Spleen (tissue), 11 donors: Measurements from ENCODE around the gene FOSB. TPM values are rescaled to one million over a fixed set of nuclear protein-coding genes. Genes with fewer than 3 reads are reported as not detected.

Source experiments
- DNase-seq: peaks from one replicate; pipeline ENCODE4 v3.0.0-alpha.2; 2020
- H3K27ac ChIP-seq, 8 donors: fragments of 200-600 bp; sonication (generic) in 7 of 8; 1 replicate in 4 of 8; 2 replicates in 4 of 8; pipeline versions ENCODE4 v1.5.0 to v1.8.0; 2016 to 2021; ENCODE audit warnings: inconsistent platforms in 4 of 8, mild to moderate bottlenecking in 4 of 8, moderate library complexity in 1 of 8
- H3K27me3 ChIP-seq, 7 donors: fragments of 200-600 bp; sonication (generic) in 6 of 7; replicated peaks in 1 of 7; 1 replicate in 4 of 7; 2 replicates in 3 of 7; pipeline versions ENCODE4 v1.5.0 to v1.8.0; 2016 to 2021; ENCODE audit warnings: inconsistent platforms in 3 of 7, mild to moderate bottlenecking in 1 of 7
- H3K36me3 ChIP-seq, 6 donors: fragments of 200-600 bp; sonication (generic) in 5 of 6; 1 replicate in 4 of 6; 2 replicates in 2 of 6; pipeline versions ENCODE4 v1.5.0 to v1.8.0; 2016 to 2021; ENCODE audit warnings: inconsistent platforms in 2 of 6
- H3K4me1 ChIP-seq, 6 donors: fragments of 200-600 bp; sonication (generic) in 5 of 6; 1 replicate in 3 of 6; 2 replicates in 3 of 6; pipeline versions ENCODE4 v1.5.0 to v1.8.0; 2016 to 2021; ENCODE audit warnings: inconsistent platforms in 3 of 6
- H3K4me3 ChIP-seq, 8 donors: fragments of 200-600 bp; sonication (generic) in 7 of 8; 1 replicate in 4 of 8; 2 replicates in 4 of 8; pipeline versions ENCODE4 v1.5.0 to v1.8.0; 2016 to 2021; ENCODE audit warnings: inconsistent platforms in 4 of 8, mild to moderate bottlenecking in 4 of 8, moderate library complexity in 2 of 8
- H3K9me3 ChIP-seq, 8 donors: fragments of 200-600 bp; sonication (generic) in 7 of 8; 1 replicate in 4 of 8; 2 replicates in 4 of 8; pipeline versions ENCODE4 v1.5.0 to v1.8.0; 2016 to 2021; ENCODE audit warnings: inconsistent platforms in 4 of 8
- POLR2A ChIP-seq, 3 donors: fragments of 450-650 bp; IDR thresholded peaks; one replicate each; pipeline ENCODE4 v1.5.1; 2017; ENCODE audit warnings: antibody characterized with exemption in 3 of 3, mild to moderate bottlenecking in 1 of 3
- POLR2AphosphoS5 ChIP-seq, 3 donors: sonication (generic); formaldehyde crosslinking; IDR thresholded peaks; one replicate each; pipeline ENCODE4 v1.5.1; 2017; ENCODE audit warnings: antibody characterized with exemption in 3 of 3
- WGBS, 5 donors: extraction: QIAGEN DNeasy Blood & Tissue Kit in 3 of 5; methylation state at CpG; one replicate each; pipeline versions ENCODE4 v1.1.5 to v1.1.7; 2013 to 2018; 5-methylcytosine and 5-hydroxymethylcytosine counted together
- intact Hi-C: fragments of 100-400 bp; cut with DNase I; formaldehyde crosslinking; loops from one replicate; pipeline ENCODE4 v1.15.0; 2023; ENCODE audit warnings: low total_unique reads
- polyA plus RNA-seq, 3 donors: library from polyadenylated mRNA; stranded (reverse); fragments of 200-250 nt; gene quantifications; one replicate each; pipeline ENCODE4 v1.2.1, GENCODE V29; 2013
- total RNA-seq, 7 donors: library from RNA; depleted of rRNA in 3 of 7; stranded (reverse); fragments of >200 nt in 3 of 7; fragmentation: NEBNext Ultra II Directional in 4 of 7; extraction: Animal tissue kit (Norgen Biotek cat#: 25700) in 4 of 7; gene quantifications; one replicate each; pipeline versions ENCODE4 v1.1.0 to v1.2.1, GENCODE V29; 2016 to 2021
- TF ChIP-seq, protein P1 (sequence below), 11 experiments: fragments of 200-600 bp in 7 of 11; fragments of 450-650 bp in 4 of 11; sonication (generic) in 4 of 11; IDR thresholded peaks in 8 of 11; conservative IDR thresholded peaks in 3 of 11; 1 replicate in 7 of 11; 2 replicates in 4 of 11; pipeline versions ENCODE4 v1.4.0 to v1.8.0; 2016 to 2021; ENCODE audit warnings: antibody characterized with exemption in 11 of 11, inconsistent platforms in 4 of 11, mild to moderate bottlenecking in 1 of 11
- donor health status: healthy with polysubstance abuse.
- donor health status: DM: no; HTN: no; CAD: no; lungs with moderate emphysema.
- donor health status: DM: no; HTN: no; CAD: no.
- donor health status: Bipolar disorder and iron deficiency.
- donor health status: healthy.
- donor health status: DM: no; HTN: no; CAD: no.
- donor health status: DM: yes; HTN: yes; CAD: no.

Gene FOSB
- total and polyA plus RNA-seq, 10 donors = 0.42 to 41.7 (median 1.5) TPM

DNA sequence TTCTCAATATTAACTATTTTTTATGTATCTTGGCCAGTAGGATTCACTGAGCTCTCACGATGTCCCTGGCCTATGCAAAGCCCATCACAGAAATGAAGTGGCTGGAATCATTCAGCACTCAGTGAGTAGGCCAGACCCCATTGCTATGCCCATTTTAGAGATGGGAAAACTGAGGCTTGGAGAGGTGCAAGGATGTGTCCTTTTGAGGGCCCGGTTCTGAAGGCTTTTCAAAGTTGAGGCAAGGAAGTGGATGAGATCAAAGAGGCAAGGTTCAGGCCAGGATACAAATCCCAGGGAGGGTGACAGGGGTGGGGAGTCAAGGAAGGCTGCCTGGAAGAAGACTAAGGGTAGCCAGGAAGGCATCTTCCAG, 25.4 kb upstream of the FOSB start:
- Histone ChIP-seq H3K36me3 (no peaks in the 10 kb centered on the region), H3K4me3 (peak overlapping the region in 1 of 8 donors; percentile 61), H3K27ac (peak overlapping the region in 7 of 8 donors; percentile 63 to 89 (median 81)), H3K9me3 (no peaks in the 10 kb centered on the region), H3K4me1 (peaks cover 20 to 71% (median 51%) of the 10 kb centered on the region in 6 donors), H3K27me3 (no peaks in the 10 kb centered on the region)
- no peak for DNase-seq
- 74 to 83% (median 80%) methylated on average over 2 of the region's 2 CpGs for WGBS, 5 donors
- intact Hi-C loops = no loop called here
- TF ChIP-seq POLR2A (IDR thresholded peaks at IDR 0.05) = no peak
- TF ChIP-seq POLR2AphosphoS5 (IDR thresholded peaks at IDR 0.05) = no peak
- TF ChIP-seq, protein P1, sequence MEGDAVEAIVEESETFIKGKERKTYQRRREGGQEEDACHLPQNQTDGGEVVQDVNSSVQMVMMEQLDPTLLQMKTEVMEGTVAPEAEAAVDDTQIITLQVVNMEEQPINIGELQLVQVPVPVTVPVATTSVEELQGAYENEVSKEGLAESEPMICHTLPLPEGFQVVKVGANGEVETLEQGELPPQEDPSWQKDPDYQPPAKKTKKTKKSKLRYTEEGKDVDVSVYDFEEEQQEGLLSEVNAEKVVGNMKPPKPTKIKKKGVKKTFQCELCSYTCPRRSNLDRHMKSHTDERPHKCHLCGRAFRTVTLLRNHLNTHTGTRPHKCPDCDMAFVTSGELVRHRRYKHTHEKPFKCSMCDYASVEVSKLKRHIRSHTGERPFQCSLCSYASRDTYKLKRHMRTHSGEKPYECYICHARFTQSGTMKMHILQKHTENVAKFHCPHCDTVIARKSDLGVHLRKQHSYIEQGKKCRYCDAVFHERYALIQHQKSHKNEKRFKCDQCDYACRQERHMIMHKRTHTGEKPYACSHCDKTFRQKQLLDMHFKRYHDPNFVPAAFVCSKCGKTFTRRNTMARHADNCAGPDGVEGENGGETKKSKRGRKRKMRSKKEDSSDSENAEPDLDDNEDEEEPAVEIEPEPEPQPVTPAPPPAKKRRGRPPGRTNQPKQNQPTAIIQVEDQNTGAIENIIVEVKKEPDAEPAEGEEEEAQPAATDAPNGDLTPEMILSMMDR (IDR thresholded peaks at IDR 0.05 in 8 of 11, conservative IDR thresholded peaks at IDR 0.05 in 3 of 11) = no peak

DNA sequence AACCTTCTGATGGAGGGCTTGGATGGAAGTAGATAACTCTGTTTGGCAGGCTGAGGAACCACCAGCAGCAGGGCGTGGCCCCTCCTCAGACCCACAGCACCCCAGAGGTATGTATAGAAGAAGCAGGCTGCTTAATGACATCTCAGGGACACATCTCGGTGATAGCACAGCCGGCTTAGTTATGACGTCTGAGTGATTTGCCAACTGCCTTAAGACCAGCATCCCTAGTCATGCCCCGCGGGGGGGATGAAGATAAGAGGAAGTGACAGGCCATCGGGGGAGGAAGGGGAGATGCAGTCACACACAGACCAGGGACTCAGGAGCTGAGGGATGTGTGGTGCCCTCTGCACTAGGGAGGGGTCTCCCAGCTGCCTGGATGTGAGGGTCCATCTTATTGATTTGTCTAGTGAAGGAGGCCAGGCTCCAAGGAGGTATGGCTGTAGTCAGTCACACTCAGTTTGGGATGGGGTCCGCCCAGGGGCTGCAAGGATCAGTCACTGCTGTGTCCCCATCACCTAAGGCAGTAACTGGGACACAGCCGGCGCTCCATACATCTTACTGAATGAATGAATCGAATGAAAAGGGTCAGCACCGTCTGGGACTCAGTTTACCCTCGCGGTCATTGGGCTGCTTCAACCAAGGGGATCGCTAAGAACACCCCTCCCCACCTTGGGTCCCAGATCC, 24.9 kb upstream of the FOSB start:
- peak overlapping the region in 7 of 8 donors; percentile 32 to 61 (median 43) for H3K4me3 ChIP-seq

DNA sequence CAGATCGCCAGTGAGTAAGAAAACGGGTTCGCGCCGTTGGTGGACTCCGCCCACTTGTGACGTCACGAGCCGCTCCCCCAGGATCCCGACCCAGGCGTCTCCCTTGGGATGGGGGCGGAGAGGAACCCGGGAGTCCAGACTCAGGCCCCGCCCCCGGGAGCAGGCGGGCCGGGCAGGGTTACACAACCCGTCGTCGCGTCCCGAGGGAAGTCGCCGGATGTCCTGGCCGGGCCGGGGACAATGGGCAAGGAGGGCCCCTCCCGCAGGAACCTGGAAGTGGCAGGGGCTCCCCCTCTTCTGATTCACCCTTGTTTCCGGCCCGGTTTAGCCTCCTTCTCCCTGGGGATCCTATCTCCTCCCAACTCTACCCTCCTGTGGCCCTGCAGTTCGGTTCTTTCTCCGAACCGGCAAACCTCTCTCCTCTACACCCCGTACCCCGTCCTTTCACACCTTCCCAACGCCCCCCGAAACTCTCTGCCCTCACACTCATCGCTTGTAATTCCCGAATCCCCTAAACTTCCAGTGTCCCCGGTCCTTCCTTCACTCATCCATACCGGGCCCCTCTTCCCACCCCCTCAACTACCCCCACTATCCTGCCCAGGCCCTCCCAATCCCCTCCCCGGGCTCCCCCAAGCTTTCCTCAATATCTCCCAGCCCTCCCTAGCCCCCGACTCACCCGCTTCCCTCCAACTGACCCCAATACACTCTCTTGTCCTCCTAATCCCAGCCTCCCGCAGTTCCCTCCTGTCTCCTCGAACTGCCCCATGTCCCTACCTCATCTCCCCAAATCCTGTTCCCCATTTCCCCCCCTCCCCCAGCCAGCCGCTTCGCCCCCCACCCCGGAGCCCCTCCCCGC, 24.1 kb upstream of the FOSB start:
- H3K4me3 ChIP-seq = peak overlapping the region; percentile 20 to 61 (median 42)
- TF ChIP-seq POLR2A (IDR thresholded peaks at IDR 0.05) (peak in 1 of 3 donors; percentile 10), POLR2AphosphoS5 (IDR thresholded peaks at IDR 0.05) (peak; percentile 86 to 91 (median 87))
- TF ChIP-seq, protein P1 (IDR thresholded peaks at IDR 0.05 in 8 of 11, conservative IDR thresholded peaks at IDR 0.05 in 3 of 11) = no peak
- H3K27me3 ChIP-seq = no peaks in the 10 kb centered on the region
- H3K27ac ChIP-seq = peak overlapping the region; percentile 60 to 89 (median 77)
- peaks cover 20 to 78% (median 53%) of the 10 kb centered on the region in 6 donors for H3K4me1 ChIP-seq
- intact Hi-C loops = no loop called here
- H3K36me3 ChIP-seq = no peaks in the 10 kb centered on the region
- H3K9me3 ChIP-seq = no peaks in the 10 kb centered on the region
- WGBS, 5 donors = 1 to 2% (median 1%) methylated on average over 36 to 49 of the region's 49 CpGs
- peak; percentile 94 for DNase-seq

More for the DNA sequence above, 24.9 kb upstream of the FOSB start:
- Histone ChIP-seq H3K36me3 (no peaks in the 10 kb centered on the region), H3K27me3 (no peaks in the 10 kb centered on the region), H3K4me1 (peaks cover 20 to 71% (median 51%) of the 10 kb centered on the region in 6 donors), H3K9me3 (no peaks in the 10 kb centered on the region), H3K27ac (peak overlapping the region in 7 of 8 donors; percentile 63 to 89 (median 81))
- DNase-seq = peak; percentile 84
- WGBS, 5 donors = 9 to 15% (median 11%) methylated on average over 14 to 15 of the region's 15 CpGs
- intact Hi-C loops = no loop called here
- TF ChIP-seq POLR2AphosphoS5 (IDR thresholded peaks at IDR 0.05) (peak in 1 of 3 donors; percentile 70), POLR2A (IDR thresholded peaks at IDR 0.05) (no peak)
- TF ChIP-seq, protein P1 (IDR thresholded peaks at IDR 0.05 in 8 of 11, conservative IDR thresholded peaks at IDR 0.05 in 3 of 11) = no peak
